ENCODE results near the gene VSTM4. TPM values are rescaled to one million over a fixed set of nuclear protein-coding genes. Genes with fewer than 3 reads are reported as not detected.

Gene VSTM4
- total and polyA plus RNA-seq, 2 donors (not counting 1 experiment from before 2014, with no cell fraction given) = not detected

GRCh38 chr10:49129376-49129775 lies 14.1 kb upstream of the VSTM4 start:
- DNase-seq (no peak), ATAC-seq (ENCODE audit: low read depth) (no peak)
- no peak for TF ChIP-seq CTCF (IDR thresholded peaks at IDR 0.05)
- no peak for TF ChIP-seq EZH2 (IDR thresholded peaks at IDR 0.05; ENCODE audit: borderline replicate concordance, insufficient read depth, low read depth, low read length, poor library complexity, severe bottlenecking)
- Mint-ChIP-seq H3K27me3 (peaks cover 27% of the 10 kb centered on the region), H3K4me1 (peaks cover 4% of the 10 kb centered on the region), H3K4me3 (no peak overlapping the region), H3K9me3 (ENCODE audit: insufficient read depth) (no peaks in the 10 kb centered on the region), H3K27ac (no peak overlapping the region)
- Histone ChIP-seq H3K27ac (ENCODE audit: low read length in 2 of 2) (no peak overlapping the region), H3K4me3 (ENCODE audit: control extremely low read depth in 1 of 5, extremely low read depth in 1 of 5, insufficient read depth in 1 of 5, low read depth in 2 of 5, low read length in 4 of 5) (no peak overlapping the region), H2AFZ (ENCODE audit: insufficient read depth, low read depth, low read length, poor library complexity, severe bottlenecking) (no peak overlapping the region), H3K79me2 (ENCODE audit: control insufficient read depth, insufficient read depth, low read length) (no peaks in the 10 kb centered on the region), H4K20me1 (ENCODE audit: control insufficient read depth, insufficient read depth, low read length, poor library complexity, severe bottlenecking) (no peaks in the 10 kb centered on the region), H3K4me2 (replicated peaks; ENCODE audit: low read depth, low read length, poor library complexity, severe bottlenecking) (no peak overlapping the region), H3K9ac (ENCODE audit: low read length) (no peak overlapping the region), H3K36me3 (replicated peaks in 1 of 2; ENCODE audit: control extremely low read depth in 1 of 2, control insufficient read depth in 1 of 2, extremely low read depth in 1 of 2, insufficient read depth in 2 of 2, low read length in 1 of 2) (no peaks in the 10 kb centered on the region), H3K27me3 (replicated peaks in 1 of 4; ENCODE audit: control extremely low read depth in 1 of 4, control insufficient read depth in 3 of 4, insufficient read depth in 4 of 4, low read length in 3 of 4) (peaks cover 0 to 8% (median 0%) of the 10 kb centered on the region in 4 experiments), H3K9me3 (ENCODE audit: control extremely low read depth in 1 of 3, control insufficient read depth in 2 of 3, insufficient read depth in 1 of 3, low read length in 2 of 3) (peaks cover 0 to 8% (median 5%) of the 10 kb centered on the region in 3 donors), H3K4me1 (ENCODE audit: control insufficient read depth in 2 of 2, insufficient read depth in 2 of 2, low read length in 2 of 2) (peaks cover 5 to 8% of the 10 kb centered on the region in 2 donors)
- POLR2A ChIA-PET = no interaction called here
- intact Hi-C loops (cut with micrococcal nuclease) = no loop called here
- CTCF ChIA-PET = no interaction called here
- WGBS (ENCODE audit: insufficient coverage) = 87% methylated on average over 1 of the region's 1 CpG

- peaks cover 0 to 8% (median 0%) of the 10 kb centered on the region in 4 experiments for H3K27me3 ChIP-seq (replicated peaks in 1 of 4; ENCODE audit: control extremely low read depth in 1 of 4, control insufficient read depth in 3 of 4, insufficient read depth in 4 of 4, low read length in 3 of 4)
Observed at GRCh38 chr10:49128854-49129253, 13.5 kb upstream of the VSTM4 start.

More at GRCh38 chr10:49128854-49129253, 13.5 kb upstream of the VSTM4 start:
- intact Hi-C loops (cut with micrococcal nuclease) = no loop called here
- TF ChIP-seq EZH2 (IDR thresholded peaks at IDR 0.05; ENCODE audit: borderline replicate concordance, insufficient read depth, low read depth, low read length, poor library complexity, severe bottlenecking) (no peak), CTCF (IDR thresholded peaks at IDR 0.05) (no peak)
- H3K4me3 ChIP-seq (ENCODE audit: control extremely low read depth in 1 of 5, extremely low read depth in 1 of 5, insufficient read depth in 1 of 5, low read depth in 2 of 5, low read length in 4 of 5) = no peak overlapping the region
- Mint-ChIP-seq H3K27ac (no peak overlapping the region), H3K27me3 (peaks cover 27% of the 10 kb centered on the region), H3K4me3 (no peak overlapping the region), H3K4me1 (no peaks in the 10 kb centered on the region), H3K9me3 (ENCODE audit: insufficient read depth) (no peaks in the 10 kb centered on the region)
- H3K4me2 ChIP-seq (replicated peaks; ENCODE audit: low read depth, low read length, poor library complexity, severe bottlenecking) = no peak overlapping the region
- WGBS (ENCODE audit: insufficient coverage) = 84% methylated on average over 2 of the region's 4 CpGs
- ATAC-seq (ENCODE audit: low read depth) (no peak), DNase-seq (no peak)
- H3K27ac ChIP-seq (ENCODE audit: low read length in 2 of 2) = no peak overlapping the region
- ChIA-PET POLR2A (no interaction called here), CTCF (no interaction called here)
- no peaks in the 10 kb centered on the region for H3K79me2 ChIP-seq (ENCODE audit: control insufficient read depth, insufficient read depth, low read length)
- H3K4me1 ChIP-seq (ENCODE audit: control insufficient read depth in 2 of 2, insufficient read depth in 2 of 2, low read length in 2 of 2) = peaks cover 0 to 3% of the 10 kb centered on the region in 2 donors
- no peak overlapping the region for H2AFZ ChIP-seq (ENCODE audit: insufficient read depth, low read depth, low read length, poor library complexity, severe bottlenecking)
- H3K9me3 ChIP-seq (ENCODE audit: control extremely low read depth in 1 of 3, control insufficient read depth in 2 of 3, insufficient read depth in 1 of 3, low read length in 2 of 3) = peaks cover 0 to 5% (median under 1%) of the 10 kb centered on the region in 3 donors
- no peak overlapping the region for H3K9ac ChIP-seq (ENCODE audit: low read length)
- H4K20me1 ChIP-seq (ENCODE audit: control insufficient read depth, insufficient read depth, low read length, poor library complexity, severe bottlenecking) = no peaks in the 10 kb centered on the region
- no peaks in the 10 kb centered on the region for H3K36me3 ChIP-seq (replicated peaks in 1 of 2; ENCODE audit: control extremely low read depth in 1 of 2, control insufficient read depth in 1 of 2, extremely low read depth in 1 of 2, insufficient read depth in 2 of 2, low read length in 1 of 2)

All from B cell (primary cell).